Hindlimb muscle (tissue), 1 donor: ENCODE data around the gene CDC42BPA. TPM values are rescaled to one million over a fixed set of nuclear protein-coding genes. Genes with fewer than 3 reads are reported as not detected.
A peak's percentile ranks its signal among the peaks of the same experiment; 100 is the strongest.
"Not testable (repeated sequence)": the region's sequence is repeated elsewhere in the genome, so short reads cannot be mapped to it uniquely, and the experiment has no call there.

Experiments used
- DNase-seq: peaks from one replicate; pipeline ENCODE4 v3.0.0-alpha.2; 2013
- polyA plus RNA-seq: library from polyadenylated mRNA; unstranded; fragments of 120-200 nt; gene quantifications from one replicate; pipeline ENCODE4 v1.2.1, GENCODE V29; 2013; ENCODE audit not compliant: insufficient read length

CDC42BPA gene
- polyA plus RNA-seq, 1 donor, result 28.8 TPM

DNA sequence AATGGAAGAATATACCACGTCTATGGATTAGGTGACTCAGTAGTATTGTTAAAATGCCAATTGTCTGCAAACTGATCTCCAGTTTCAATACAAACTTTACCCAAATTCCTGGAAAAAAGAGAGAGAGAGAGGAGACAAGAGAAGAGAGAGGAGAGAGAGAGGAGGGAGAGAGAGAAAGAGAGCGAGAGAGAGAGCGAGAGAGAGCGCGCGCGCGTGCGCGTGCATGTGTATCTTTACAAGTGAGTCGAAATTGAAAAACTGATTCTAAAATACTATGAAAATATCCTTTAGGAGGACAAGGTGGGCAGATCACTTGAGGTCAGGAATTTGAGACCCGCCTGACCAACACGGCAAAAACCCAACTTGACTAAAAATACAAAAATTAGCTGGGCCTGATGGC is 65.2 kb downstream of the CDC42BPA start:
- DNase-seq, result no peak

DNA sequence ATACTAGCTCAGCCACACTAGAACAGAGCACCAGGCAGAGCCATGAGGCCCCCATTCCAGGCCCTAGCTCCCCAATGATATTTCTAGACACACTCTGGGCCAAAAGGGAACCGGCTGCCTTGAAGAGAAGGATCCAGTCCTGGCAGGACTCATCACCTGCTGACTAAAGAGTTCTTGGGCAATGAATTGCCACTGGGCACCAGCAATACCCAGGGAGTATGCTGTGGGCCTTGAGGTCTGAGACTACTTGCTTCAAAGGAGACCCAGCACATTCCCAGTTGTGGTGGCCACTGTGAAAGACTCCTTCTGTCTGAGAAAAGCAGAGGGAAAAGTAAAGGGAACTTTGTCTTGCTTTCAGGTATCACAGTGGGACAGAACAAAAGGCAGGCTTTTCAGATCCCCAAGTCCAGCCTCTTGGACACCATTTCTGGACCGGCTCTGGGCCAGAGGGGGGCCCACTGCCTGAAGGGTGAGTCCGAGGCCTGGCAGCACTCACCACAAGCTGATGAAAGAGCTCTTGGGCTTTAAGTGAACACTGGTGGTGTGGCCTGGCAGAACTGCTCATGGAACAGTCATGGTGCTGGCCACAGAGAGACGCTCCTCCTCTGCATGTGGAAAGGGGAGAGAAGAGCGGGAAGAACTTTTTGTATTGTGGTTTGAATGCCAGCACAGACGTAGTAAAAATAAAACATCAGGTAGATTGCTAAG is 72.5 kb downstream of the CDC42BPA start:
- no peak for DNase-seq

DNA sequence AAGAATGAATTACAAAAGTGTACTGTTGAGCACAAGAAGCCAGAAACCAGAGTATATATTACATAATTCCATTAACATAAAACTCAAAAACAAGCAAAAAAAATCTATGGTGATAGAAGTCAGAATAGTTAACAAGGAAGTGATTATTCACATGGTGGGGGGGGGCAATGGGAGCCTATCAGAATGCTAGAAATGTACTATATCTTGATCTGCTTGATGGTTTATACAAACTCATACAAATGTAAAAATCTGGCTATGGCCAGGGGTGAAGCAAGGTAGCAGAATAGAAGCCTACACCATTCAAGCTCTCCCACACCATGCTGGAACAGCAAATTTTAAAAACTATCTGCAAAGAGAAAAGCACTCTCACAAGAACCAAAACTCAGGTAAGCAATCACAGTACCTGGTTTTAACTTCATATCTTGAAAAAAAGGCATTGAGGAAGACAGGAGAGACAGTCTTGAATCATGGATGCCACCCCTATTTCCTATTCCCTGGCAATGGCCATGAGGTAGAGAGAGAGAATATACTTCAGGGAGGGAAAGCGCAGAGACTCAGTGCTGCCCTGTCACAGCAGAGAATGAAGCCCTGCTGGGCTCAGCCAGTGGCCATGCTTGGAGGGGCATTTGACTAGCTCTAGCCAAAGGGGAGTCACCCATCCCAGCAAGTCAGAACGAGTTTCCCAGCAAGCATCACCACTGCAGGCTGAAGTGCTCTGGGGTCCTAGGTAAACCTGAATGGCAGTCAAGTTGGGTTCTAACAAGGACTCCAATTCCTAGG is 73.8 kb downstream of the CDC42BPA start:
- no peak for DNase-seq

DNA sequence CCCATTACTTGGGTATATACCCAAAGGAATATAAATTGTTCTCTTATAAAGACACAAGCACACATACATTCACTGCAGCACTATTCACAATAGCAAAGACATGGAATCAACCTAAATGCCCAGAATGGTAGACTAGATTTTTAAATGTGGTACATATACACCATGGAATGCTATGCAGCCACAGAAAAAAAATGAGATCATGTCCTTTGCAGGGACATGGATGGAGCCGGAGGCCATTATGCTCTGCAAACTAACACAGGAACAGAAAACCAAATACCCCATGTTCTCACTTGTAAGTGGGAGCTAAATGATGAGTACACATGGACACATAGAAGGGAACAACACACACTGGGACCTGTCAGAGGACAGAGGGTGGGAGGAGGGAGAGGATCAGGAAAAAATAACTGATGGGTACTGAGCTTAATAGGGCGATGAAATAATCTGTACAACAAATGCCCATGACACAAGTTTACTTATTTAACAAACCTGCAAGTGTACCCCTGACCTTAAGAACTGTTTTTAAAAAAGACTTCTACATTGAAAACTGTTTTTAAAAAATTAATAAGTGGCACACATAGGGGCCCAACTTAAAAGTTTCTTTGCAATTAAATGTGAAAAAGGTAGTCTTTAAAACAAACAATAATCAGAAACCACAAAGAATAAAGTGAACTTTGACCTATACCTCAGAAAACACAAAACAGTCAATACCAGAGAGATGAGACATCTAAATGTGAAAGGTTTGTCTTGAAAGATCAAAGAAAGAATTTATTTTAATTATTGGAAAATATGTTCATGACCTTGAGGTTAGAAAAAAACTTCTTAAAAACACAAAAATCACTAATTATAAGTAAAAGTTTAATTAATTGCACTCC is 75.2 kb downstream of the CDC42BPA start:
- DNase-seq, result no peak

DNA sequence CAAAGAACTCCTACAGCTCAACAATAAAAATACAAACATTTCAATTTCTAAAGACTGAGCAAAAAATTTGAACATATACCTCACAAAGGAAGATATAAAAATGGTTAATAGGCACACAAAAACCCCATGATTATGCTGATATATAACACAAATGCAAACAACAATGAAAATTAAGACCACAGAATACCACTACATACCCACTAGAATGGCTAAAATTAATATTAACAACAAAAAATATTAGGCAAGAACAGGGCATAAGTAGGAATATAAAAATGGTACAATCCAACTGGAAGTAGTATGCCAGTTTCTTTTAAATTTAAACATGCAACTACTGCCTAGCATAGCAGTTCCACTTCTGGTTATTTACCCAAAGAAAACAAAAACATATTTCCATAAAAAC is 77.3 kb downstream of the CDC42BPA start:
- DNase-seq, result no peak

DNA sequence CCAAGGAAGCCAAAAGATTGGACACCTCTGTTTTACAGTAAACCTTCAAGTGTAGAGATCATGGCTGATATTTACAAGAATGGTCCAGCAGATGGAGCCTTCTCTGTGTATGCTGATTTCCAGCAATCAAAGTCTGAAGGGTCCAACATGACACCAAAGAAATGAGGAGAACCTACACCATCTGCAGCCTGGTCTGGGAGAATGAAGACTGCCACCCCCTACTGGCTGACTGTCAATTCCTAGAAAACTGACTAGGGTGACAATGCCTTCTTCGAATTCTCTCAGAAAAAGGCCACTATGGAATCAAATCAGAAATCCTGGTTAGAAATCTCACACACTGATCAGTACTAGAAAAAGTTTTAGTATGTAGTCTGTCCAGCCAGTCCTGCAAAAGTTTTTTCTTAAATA is 83.3 kb downstream of the CDC42BPA start:
- peak; percentile 19 for DNase-seq

DNA sequence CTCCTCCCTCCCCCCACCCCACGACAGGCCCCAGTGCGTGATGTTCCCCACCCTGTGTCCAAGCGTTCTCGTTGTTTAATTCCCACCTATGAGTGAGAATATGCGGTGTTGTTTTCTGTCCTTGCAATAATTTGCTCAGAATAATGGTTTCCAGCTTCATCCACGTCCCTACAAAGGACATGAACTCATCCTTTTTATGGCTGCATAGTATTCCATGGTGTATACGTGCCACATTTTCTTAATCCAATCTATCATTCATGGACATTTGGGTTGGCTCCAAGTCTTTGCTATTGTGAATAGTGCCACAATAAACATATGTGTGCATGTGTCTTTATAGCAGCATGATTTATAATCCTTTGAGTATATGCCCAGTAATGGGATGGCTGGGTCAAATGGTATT is 87.2 kb downstream of the CDC42BPA start:
- not testable (repeated sequence) for DNase-seq

DNA sequence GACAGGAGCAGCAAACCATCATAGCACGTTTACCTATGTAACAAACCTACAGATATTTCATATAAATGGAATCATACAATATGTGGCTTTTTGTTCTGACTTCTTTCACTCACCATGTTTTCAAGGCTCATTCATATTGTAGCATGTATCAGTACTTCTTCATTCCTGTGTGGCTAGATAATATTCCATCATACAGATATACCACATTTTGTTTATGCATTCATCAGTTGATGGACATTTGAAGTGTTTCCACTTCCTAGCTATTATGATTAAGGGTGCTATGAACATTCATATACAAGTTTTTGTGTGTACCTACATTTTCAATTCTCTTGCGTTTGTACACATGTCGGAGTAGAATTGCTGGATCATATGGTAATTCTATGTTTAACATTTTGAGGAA is 90.1 kb downstream of the CDC42BPA start:
- no peak for DNase-seq

DNA sequence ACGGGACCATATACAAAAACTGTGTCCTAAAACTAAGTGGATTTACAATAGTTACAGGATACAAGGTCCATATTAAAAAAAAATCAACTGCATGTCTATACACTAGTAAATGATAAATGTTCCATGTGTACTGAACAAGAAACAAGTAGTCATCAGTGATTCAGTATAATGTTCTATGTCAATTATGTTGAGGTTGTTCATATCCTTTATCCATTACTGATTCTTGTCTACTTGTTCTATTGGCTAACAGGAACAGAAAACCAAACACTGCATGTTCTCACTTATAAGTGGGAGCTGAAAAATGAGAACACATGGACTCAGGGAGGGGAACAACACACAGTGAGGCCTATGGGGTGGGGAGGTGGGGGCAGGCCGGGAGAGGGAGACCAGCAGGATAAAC is 90.5 kb downstream of the CDC42BPA start:
- DNase-seq, result no peak

DNA sequence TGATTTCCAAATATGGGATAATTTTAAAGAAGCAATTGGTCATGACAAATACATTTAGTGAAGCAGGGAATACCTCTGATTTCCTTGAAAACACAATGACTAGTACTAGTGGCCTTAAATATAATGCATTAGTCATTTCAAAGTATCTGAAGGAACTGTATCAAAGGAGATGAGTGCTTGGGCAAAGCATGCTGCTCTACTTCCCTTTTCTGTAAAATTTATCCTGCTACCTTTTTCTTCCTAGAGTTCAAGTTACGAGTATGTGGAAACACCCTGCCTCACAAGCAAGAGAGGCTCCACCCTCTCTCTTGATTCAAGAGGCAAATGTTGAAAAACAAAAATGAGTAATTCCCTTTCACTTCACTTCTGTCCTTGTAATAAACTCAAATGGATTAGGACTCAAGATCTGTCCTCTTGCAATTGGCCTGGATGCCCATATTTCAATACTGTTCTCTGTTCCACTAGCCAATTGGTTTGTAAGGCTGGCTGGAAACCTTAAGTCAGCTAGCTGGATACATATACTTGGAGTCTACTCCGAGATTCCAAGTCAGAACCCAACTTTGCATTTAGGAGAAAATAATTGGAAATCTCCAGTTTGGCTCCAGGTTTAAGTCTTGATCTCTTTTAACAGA is 92.5 kb downstream of the CDC42BPA start:
- DNase-seq, result no peak

DNA sequence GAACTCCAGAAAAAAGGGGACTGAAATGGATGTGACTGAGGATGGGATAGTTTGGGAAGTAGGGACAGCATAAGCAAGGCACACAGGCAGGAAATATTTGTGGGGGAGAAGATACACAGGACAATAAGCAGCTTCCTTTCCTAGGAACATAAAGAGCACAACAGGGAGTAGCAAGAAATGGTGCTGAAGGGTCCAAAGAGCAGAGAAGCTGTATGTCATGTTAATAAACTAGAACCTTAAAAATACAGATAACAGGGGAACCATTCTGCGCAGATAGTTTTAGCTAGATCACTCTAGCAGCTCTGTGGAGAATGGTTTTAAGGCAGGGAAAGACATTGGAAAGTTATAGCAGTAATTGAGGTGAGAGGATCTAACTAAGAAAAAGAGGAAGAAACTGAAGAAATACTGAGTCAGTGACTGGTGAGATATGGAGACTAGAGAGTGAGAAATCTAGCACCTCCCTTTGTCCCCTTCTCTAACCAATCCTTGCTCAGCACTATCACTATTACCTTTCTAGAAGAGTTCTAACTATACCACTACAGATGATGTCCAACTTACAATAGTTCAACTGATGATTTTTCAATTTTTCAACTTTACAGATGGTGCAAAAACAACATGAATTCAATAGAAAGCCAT is 95.0 kb downstream of the CDC42BPA start:
- no peak for DNase-seq

DNA sequence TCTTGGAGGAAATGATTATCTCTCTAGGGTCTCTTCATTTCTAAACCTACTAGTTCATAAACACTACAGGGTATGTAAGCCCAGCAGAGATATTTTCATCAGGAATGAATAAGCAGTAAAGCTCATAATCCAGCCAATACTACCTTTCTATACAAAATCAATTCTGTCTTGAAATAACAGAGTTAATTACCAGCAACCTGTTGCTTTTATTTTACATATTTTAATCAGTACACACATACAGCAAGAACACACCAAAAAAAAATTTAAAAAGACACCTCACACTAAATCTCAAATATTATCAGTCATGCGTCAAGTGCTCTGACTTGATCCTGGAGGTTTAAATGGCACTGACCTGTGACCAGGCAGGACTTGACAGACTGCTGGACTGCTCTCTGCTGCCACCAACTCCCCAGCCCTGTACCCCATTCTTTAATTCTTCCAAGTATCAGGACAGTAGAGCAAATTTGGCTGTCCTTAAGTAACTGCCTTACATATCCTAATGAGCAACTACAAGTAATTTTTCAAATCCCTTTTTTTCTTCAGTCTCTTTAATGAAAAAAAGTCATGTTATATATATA is 98.5 kb downstream of the CDC42BPA start:
- no peak for DNase-seq

DNA sequence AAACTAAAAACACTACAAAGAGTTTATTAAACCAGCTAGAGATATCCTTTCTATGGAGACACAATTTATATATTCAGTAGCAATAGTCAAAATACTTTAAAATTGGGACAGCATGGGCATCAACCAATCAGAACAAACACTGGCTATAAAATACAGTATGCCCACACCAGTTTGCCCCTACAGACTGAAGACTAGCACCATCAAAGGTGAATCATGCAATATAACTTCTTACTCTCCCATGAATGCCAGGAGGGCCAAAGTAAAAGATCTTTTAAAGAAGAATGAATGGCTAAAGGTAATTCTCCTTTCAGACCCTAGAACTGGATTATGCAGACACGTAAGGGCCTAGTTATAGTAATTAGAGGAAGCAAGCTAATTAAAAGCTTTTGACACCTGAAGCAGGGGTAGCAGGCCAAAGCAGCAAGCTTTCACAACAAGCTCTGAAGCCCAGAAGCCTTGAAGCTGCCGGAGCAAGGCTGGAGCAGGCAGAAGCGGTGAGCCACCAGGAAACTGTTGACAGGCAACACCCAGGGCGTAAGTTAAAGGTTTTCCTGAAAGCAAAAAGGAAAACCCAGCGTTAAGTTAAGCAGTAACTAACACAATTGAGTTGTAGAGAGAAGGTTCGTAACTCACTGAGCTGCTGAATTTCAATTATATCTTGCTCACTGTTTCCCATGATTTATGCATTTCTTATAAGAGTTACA is 99.3 kb downstream of the CDC42BPA start:
- no peak for DNase-seq

DNA sequence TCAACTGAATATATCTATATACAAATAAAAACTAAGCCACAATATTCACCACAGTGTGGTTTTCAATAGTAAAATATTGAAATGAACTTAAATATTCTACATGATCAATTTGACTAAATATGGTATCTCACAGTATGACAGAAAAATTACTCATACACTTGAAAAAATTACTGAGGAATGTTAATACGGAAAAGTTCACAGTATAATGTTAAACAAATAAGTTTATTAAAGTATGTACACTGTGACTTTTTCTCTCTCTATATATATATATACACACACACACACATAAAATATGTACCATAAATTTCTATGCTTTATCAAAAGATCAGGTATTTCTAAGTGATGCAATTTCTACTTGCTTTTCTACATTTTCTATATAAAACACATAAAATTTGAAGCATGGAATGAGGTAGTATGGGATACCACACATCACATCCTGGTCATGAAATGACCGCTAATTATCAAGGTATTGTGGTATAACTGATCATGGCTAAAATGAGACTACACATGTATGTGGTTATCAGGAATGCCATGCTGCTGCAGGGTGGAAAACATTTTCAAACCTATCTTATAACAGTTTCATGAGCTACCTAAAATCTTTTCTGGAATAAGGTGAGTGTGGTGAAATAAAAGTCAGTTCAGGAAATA is 102.3 kb downstream of the CDC42BPA start:
- DNase-seq, result no peak

DNA sequence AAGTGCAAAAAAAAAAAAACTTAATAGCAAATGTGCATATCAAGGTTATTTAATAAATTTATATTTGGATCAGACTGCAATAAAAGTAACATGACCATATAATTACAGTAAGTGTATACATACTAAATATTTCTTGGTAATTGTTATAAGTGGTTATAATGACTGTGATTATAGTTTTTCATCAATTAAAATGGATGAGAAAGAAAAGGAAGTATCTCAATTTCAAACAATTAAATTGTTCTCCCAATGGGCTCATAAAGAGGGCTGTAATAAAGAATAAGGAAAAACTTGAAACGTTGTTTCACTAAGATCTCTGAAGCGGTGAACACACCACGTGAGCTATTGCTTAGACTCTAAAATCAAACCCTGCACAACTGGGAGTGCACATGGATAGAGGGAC is 104.1 kb downstream of the CDC42BPA start:
- no peak for DNase-seq

DNA sequence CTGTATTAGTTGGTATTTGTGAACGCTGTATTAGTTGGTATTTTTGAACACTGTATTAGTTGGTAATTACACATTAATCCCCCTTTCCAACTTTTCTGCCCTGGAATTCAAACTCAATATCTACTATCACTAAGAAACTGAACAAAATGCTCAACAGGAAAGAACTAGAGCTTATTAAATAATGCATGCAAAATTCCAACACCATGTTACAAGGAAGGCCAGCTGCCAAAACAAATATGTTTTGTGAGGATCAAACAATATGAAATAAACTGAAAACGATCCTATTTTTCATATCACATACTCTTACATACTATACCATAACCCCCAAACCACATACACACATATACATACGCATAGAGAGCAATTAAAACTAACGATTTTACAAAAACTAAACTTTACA is 104.9 kb downstream of the CDC42BPA start:
- no peak for DNase-seq

DNA sequence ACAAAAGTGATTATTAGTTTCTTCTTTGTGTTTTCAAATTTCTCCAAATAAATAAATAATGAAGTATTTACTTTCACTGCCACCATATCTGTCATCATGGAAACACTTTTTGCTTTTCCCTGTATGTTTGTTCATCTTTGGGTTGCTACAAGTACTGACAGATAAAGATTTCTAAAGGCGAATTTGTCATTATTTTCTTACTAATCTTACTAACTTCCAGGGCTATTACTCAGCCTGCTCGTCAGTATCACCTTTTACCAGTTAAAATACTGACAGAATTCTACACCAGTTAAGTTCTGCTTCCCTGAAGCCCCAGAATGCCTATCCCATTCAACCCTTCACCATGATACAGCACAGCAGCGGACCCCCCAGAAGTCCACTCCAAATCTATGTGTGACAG is 106.1 kb downstream of the CDC42BPA start:
- DNase-seq, result no peak

DNA sequence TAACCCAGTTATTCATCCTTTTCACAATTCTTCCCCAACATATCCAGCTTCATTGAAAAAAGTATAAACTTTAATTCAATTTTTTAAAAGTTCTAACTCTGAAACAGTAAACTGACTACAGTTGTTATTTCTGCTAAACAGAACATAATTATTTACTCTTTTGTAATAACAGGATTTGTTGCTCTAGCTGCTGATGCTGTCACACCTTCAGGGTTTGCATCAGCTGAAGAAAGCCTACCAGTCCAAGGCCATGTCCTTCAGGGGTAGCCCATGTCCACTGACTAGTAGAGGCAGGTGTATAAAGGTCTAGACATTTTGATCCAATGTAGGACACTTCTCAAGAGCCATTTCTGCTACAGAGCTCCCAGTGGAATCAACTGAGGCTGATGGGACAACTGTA is 107.7 kb downstream of the CDC42BPA start:
- DNase-seq, result no peak

DNA sequence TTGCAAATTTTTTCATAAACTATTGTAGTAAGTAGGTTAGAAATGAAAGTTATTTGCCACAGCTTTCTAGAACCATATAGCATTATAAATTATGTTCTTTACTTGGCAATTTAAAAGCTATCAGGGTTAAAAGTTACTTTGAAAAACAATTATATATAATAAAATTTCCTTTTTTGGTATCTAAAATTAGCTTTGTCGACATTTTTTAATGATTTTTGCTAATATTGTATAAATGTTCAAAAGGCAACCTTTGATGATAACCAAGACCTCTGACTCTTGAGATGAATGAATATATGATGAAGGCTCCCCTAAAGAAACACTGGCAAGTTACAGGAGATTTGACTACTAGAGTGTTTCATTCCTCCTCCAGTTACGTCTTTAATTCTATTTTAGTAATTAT is 121.2 kb downstream of the CDC42BPA start:
- DNase-seq, result no peak

DNA sequence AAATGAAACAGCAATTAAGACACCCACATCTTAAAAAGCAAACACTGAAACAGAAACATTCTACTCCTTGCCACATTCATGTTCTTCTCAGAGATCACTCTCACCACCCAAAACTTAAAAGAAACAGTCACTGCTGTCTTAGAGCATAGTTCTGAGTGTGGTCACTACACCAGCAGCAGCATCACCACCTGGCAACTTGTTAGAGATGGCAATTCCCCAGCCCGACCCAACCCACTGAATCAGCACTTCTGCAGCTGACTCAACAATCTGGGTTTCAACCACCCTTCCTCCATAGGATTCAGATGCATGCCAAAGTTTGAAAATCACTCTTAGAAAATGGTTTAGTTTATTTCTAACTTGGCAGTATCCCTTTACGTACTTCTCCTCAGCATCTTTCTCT is 126.1 kb downstream of the CDC42BPA start:
- DNase-seq, result peak; percentile 16

DNA sequence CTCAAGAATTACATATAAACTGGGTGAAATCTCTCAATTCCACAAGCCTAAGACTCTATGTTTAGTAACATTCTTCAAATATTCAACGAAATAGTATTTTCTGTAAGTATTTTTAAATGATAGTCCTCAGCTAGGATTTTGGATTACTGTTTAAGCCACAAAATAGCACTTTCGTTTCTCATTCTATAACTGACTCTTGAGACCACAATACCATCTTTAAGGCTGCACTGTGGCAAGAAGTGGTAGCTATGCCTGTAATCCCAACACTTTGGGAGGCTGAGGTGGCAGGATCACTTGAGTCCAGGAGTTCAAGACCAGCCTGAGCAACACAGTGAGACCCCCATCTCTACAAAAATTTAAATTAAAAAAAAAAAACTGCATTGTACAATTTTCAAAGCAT is 126.7 kb downstream of the CDC42BPA start:
- no peak for DNase-seq
